Endometrial microvascular endothelial cells (primary cell): ENCODE data around the gene PHACTR1. TPM values are rescaled to one million over a fixed set of nuclear protein-coding genes. Genes with fewer than 3 reads are reported as not detected.
"Not testable (repeated sequence)": the region's sequence is repeated elsewhere in the genome, so short reads cannot be mapped to it uniquely, and the experiment has no call there.

ENCODE experiments used
- in situ Hi-C: cut with HindIII; loops from 2 replicates; pipeline ENCODE4 v1.10.0; 2017; ENCODE audit warnings: low sequenced_read_pairs, low pct_unique_long_range_greater_than_20kb; ENCODE audit errors: inconsistent ontology term
- total RNA-seq: library from RNA; depleted of rRNA; stranded (reverse); fragments of >200 nt; gene quantifications from one replicate; pipeline ENCODE4 v1.2.3, GENCODE V29; 2015; ENCODE audit errors: inconsistent ontology term

Gene PHACTR1
- total RNA-seq, 1 donor from 2014 or later: 14.6 TPM

DNA sequence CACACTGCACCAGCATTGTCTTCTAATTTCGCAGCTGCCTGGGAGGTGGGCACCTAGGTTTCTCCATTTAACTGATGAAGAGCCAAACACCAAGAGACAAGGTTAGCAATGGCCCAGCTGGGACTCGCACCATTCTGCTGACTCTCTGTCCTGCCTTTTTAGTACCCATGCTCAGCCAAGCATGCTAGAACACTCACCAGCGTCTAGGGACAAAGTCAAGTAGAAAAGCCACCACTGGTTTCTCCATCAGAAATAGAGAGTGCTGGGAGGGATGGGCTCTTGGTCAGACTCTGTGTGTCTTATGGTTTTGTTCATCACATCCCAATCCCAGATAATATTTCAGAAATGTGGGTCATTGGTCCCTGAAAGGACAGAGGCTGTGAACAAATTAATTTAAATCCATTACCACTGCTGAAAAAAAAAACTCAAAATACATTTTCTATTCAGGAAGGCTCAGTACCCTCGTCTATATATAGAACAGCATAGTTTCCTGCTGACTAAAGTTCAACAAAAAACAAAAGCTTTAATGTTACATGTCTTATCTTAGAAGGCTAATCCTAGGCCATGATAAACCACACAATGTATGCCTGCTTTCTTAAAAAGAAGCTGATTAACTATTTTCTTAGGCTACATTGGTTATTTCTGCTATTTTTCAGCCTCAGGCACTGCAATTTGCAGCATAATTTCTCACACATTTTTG, 500.8 kb downstream of the PHACTR1 start:
- in situ Hi-C loops: no loop called here

DNA sequence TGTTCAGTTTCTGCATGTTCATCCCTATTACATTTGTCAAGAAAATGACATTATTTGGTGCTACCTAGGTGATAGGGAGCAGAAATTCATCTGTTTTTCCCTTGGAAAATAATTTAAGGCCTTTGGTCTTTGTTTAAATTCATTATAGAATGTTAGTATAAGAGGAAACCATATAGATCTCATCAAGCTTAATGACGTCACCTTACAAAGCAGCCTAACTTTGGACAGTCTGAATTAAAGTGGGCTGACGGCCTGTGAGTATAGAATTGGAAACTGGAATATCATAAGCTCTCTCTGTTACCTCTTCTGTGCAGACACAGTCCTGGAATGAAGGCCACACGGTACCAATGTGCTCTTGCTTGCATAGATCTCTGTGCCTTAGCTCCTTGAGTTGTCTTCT, 503.7 kb downstream of the PHACTR1 start:
- in situ Hi-C loops: no loop called here

DNA sequence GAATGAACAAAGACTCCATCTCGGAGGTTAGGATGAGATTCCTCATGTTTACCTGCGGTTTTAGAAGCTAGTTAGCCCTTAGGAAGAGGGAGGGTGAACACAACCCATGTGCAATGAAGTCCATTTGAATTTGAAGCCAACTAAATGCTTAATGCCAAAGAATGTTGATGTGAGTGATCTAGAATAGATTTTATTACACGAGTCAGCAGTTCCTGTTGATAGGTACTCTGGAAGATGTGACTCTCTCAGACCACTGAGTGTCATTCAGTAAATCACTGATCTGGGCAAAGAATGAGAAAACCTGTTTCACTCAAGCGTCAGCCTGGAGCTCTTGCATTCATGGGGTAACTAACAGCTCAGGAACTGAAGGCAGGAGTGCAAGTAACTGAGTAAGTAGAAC, 505.5 kb downstream of the PHACTR1 start:
- in situ Hi-C loops: no loop called here

DNA sequence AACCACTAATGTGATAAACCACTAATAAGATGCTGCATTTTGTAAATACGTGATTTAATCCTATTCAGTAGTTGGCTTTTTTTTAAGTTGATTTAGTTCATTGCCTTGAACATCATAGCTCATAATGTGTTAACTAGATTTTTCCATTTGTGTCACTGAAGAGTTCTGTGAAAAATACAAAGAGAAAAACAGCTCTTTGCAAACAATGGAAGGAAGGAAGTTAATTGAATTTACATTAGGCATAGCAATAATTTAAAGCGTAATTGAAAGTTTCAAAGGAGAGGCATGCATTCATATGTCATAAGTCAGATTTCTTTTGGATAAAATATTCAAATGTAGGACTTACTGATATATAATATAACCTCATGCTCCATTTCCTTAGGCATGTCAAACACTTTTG, 509.5 kb downstream of the PHACTR1 start:
- in situ Hi-C loops: no loop called here

DNA sequence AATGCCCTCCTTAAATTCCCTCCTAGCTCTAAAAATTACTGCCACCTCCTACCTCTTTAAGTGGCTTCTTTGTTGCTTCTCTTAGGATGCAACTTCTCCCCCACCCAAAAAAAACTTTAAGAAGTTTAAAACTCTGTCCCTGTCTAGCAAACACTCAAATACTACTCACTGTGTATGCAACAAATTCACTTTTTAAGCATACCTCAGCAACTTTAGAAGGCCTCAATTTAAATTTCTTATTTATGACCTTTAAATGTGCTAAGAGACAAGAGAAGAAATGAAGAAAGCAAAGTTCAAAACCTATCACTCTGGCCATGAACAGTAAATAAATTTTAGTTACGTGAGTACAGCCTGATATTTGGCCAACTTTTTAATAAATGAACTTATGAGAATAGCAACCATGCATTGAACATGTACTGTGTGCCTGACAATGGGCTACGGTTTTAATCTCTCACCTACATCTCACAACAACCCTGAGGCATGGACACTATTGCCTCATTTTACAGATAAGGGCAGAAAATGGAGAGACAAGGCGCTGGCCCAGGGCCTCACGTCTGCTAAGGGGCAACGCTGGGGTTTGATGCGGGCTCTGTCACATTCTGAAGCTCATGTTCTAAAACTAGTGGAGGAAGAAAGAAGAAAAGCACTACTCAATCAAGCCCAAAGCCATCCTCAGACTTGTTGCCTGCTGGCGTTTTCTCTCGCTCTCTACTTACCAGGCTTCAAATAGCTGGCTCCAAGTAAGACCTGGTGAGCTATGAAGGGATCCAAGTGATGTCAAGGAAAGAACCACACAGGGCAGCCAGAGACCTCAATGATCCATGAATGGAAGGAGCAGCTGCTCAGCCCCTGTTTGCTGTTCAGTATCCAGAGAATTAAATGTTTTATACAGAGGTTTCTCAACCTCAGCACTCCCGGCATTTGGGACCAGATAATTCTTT, 512.0 kb downstream of the PHACTR1 start:
- in situ Hi-C loops: no loop called here

DNA sequence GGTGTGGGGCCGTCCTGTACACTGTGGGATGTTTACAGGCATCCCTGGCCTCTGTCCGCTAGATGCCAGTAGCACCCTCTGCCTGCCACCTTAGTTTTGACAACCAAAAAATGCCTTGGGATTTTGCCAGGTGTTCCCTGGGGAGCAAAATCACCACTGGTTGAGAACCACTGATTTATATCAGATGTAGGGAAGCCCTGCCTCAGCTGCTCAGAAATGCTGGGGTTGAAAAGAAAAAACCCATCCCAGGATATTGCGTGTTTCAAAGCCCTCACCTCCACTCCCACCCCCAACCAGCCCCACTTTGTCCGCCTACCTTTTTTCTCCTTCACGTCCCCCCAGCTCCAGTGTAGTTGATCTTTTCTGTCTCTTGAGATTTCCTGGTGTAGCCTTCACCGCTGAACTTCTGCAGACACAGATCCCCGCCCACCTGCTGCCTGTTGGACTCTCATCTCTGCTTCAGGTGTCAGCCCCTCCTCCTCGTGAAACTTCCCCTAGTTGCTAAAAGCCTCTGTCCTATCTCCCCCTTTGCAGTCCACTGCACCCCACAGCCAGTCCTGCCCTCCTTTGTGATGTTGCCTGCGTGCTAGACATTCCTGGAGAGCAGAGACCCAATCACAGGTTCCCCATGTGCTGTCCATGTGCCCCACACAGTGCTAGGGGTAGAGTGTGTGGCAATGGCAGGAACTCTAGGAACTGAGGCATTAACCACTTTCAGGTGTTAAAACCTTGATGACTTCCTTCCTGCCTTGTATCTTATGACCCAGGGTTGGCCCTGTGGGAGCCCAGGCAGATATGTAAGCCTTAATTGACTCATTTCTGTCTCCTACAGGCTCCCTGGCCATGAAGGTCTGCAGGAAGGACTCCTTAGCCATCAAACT, 512.9 kb downstream of the PHACTR1 start:
- in situ Hi-C loops: no loop called here

DNA sequence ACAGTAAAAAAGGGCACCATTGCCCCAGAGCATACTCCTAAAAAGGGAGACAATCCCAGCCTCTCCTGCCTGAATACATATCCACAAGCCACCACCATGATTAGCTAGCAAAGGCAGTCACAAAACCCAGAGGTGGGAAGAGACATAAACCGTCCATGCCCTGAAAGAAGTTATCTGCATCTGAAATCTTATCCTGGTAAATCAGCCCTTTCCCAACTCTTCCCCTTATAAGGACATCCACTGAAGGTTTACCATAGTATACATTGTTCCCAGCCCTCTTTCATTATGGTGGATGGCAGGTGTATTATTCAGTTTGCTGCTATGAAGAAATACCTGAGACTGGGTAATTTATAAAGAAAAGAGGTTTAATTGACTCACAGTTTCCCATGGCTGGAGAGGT, 516.5 kb downstream of the PHACTR1 start:
- in situ Hi-C loops: no loop called here

DNA sequence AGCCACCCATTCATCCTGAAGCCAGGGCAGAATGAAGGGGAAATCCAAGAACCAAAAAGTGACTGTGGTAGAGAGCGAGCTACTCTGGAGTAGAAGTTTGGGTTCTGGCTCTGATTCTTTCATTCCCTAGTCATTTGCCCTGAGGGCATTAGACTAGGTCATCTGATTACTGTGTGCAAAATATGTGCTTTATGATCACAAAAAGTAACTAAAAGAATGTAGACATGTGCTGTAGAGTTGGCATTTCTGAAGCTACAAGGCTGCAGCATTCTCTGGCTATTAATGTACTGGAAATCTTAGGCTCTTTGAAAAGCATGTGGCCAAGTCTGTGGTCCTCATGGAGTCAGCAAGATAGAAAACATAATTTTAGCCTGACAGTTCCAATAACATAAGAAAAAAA, 517.6 kb downstream of the PHACTR1 start:
- in situ Hi-C loops: no loop called here

DNA sequence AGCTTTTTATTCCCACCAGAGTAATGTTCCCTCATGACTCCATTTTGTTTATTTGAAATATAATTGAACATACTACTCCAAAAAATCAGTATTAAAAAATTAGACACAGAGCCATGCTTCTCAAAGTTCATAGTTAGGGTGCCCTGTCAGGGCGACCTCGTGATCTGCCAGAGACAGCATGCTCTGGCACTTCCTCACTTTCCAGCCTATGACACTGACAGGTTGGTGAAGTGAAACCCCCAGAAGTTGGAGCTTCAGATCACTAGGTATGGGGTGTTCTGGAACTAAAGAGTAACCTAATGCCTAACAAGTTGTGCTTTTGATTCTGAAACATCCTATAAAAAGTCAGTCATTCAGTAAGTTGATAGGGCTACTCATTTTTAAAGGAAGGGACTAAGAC, 518.8 kb downstream of the PHACTR1 start:
- in situ Hi-C loops: no loop called here

DNA sequence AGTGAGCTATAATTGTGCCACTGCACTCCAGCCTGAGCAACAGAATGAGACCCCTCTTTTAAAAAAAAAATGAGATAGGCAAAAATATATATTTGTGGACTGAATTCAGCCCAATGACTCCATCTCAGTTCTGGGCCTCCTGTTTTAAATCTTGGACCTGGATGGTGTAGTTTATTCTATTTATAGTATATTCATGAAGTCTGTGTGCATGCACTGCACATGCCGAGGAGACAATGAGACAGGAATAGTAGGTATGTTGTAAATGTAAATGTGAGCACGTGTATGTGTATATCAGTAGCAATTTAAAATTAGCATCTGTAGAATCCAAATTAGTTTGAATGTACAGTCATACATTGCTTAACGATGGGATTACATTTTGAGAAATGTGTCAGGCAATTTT, 520.8 kb downstream of the PHACTR1 start:
- in situ Hi-C loops: no loop called here

DNA sequence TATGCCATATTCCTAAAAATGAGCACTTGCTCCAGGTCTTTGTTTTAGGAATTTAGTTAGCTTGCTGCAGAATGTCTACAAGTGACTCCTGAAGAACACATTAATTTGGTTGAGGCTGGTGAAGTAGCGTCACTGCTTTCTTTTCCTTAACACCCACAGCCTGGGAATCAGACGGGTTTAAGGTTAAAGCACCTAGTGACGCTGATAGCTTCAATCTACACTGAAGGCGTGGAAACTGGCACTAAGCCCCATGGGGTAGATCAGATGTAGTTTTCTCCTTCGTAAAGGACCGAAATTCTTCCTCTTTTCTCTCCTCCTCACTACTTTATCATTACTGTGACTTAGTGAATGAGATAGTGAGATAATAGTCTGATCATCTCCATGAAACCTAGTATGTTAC, 521.5 kb downstream of the PHACTR1 start:
- in situ Hi-C loops: no loop called here

DNA sequence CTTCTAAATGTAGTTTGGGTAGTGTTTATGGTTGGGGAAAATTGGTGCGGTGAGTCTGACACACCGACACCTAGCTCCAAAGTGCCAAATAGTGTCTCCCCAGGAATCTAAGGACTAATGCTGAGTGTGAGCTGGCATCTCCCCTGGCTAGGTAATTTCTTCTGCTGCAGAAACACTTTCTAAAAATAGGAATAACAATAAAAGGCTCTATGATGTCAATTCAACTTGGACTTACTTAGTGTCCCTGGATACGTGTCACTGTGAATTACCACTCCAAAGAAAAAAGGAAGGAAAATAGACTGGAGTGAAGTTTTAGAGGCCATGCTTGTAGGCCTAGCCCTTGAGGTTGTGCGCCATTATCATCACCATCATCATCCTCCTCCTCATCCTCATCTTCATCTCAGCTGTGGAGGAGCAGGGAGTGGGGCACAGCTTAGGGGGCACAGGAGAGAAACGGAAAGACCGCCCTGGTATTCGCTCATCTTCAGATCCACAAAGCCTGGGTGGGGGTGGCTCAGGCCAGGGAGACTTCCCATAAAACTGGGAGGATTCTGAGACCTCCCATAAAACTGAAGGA, 522.2 kb downstream of the PHACTR1 start:
- in situ Hi-C loops: no loop called here

DNA sequence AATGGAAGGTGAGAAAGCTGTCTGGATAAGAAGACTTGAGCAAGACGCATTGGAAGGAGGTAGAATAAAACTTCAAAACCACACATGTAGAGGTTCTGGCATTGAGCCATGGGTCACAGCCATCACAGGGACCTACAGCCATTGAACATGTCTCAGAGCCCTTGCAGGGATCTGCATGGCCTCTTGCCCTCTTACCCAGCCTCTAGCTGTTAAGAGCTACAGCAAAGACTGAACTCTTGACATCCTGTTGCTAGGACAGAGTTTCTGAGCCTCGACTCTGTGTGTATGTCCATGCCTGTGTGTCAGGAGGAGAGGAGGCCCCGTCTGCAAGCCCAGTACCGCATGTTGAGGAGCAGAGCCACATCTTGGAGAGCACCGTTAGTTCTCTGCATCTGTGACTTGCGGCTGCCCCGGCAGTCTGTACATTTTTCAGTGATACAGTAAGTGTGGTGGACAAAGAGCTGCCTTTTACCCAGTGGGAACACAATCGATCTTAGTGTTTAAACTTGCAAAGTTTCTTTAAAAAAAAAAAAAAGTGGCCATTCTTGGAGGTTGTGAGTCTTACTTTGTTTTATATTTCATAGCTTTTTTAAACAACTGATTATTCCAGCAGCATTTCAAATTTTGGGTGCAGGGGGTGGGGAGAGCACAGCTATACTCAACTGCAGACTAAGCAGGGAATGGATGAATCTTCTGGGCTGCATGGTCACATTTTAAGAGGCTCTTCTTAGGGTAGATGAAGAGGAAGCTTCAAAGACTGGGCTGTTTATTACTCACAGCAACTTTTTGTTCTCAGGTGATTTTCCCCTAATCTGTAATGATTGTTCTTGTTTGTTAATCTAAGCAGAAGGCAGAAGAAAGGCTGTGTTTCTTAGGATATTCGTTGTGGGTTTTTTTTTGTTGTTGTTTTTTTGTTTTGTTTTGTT, 523.2 kb downstream of the PHACTR1 start:
- in situ Hi-C loops: no loop called here

DNA sequence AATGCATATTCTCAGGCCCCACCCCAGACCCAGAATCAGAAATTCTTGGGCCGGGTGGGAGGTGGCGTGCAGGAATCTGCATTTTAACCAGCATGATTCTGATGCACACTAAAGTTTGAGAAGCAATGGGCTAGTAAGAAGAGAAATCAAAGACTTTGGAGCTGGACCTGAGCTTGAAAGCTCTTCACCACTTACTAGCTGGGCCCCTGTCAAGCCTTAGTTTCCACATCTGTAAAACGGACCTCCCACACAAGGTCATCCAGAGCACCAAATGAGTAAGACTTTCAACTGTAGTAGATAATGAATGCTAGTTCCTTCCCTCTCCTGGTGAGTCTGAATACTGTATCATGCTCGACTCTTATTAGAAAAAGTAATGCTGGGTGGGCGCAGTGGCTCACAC, 524.8 kb downstream of the PHACTR1 start:
- in situ Hi-C loops: no loop called here

DNA sequence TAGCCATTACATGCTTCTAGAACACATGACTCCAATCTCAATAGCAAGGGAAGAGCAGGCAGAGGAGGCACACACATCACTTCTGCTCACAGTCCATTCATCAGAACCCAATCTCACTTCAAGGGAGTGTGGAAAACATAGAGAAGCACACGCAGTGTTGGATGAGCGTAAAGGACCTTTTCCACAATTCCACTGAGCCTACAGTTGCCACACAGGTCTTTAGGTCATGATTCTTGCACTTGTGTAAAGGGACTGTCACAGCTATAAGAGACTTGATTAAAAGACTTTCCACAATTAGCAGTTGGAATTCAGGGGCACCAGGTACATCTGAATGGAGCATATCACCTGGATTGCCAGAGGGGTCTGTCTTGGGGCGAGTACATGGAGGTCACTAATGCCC, 525.6 kb downstream of the PHACTR1 start:
- in situ Hi-C loops: no loop called here

DNA sequence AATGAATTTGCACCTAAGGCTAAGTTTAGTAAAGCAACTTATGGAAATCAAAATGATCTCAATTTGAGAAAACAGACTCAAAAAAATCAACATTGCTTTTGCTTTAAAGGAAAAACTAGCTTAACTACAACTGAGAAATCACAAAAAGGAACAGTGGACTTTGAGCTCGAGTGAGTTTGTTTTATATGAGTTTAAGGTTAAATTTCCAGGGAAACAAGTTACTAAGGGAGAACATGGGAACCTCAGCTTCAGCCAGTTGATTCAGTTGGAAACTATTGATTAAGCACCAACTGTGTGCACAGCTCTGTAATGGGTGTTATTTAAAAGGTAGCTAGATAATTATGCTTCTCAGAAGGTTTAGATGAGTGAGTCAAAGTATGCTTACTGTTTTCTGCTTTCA, 526.0 kb downstream of the PHACTR1 start:
- in situ Hi-C loops: no loop called here

DNA sequence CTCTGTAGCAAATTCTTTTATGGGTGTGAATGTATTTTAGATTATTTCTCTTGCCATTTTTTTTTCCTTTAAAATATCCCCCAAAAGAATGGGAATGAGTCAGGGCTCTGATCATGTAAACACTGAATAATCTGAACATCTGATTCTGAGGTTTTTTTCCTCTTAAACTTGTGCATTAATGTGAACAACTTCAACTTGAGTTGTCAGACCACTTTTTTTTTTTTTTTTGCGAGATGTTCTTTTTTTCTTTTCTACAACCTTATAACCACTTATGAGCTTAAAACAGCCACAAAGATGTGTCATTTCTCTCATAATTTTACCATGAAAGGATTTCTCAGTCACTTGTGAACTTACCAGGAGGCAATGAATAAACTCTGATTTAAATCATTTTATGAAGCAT, 526.5 kb downstream of the PHACTR1 start:
- in situ Hi-C loops: no loop called here

DNA sequence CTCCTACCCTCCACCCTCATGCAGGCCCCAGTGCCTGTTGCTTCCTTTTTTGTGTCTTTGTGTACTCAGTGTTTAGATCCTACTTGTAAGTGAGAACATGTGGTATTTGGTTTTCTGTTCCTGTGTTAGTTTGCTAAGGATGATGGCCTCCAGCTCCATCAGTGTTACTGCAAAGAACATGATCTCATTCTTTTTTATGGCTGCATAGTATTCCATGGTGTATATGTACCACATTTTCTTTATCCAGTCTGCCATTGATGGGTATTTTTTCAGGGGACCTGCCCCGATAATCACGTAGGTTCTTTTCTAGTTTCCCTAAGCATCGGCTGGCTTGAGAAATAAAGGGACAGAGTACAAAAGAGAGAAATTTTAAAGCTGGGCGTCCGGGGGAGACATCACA, 527.2 kb downstream of the PHACTR1 start:
- in situ Hi-C loops: not testable (repeated sequence)
